Thymus (tissue), 14 donors: ENCODE results near the gene OR5K2. TPM values are rescaled to one million over a fixed set of nuclear protein-coding genes. Genes with fewer than 3 reads are reported as not detected.

ENCODE experiments used
- DNase-seq, 9 donors: peaks; one replicate each; pipeline ENCODE4 v3.0.0-alpha.2; 2013; ENCODE audit warnings: low spot score in 9 of 9, low read depth in 6 of 9, missing footprints in 1 of 9
- H3K27ac ChIP-seq, 2 donors: one replicate each; pipeline ENCODE4 v1.5.1; 2013; ENCODE audit warnings: control low read depth in 1 of 2, low read depth in 1 of 2, low read length in 1 of 2, mild to moderate bottlenecking in 1 of 2, moderate library complexity in 1 of 2
- H3K27me3 ChIP-seq, 2 donors: one replicate each; pipeline ENCODE4 v1.5.1; 2013; ENCODE audit warnings: low read length in 1 of 2; ENCODE audit not compliant: control insufficient read depth in 2 of 2, insufficient read depth in 1 of 2
- H3K36me3 ChIP-seq, 2 donors: one replicate each; pipeline ENCODE4 v1.5.1; 2013; ENCODE audit warnings: low read length in 1 of 2, mild to moderate bottlenecking in 1 of 2, moderate library complexity in 1 of 2; ENCODE audit not compliant: control insufficient read depth in 2 of 2, insufficient read depth in 2 of 2
- H3K4me1 ChIP-seq, 2 donors: one replicate each; pipeline ENCODE4 v1.5.1; 2013; ENCODE audit warnings: low read length in 2 of 2; ENCODE audit not compliant: control insufficient read depth in 2 of 2, insufficient read depth in 2 of 2
- H3K4me3 ChIP-seq, 2 donors: one replicate each; pipeline ENCODE4 v1.5.1; 2013; ENCODE audit warnings: low read length in 2 of 2, control low read depth in 1 of 2, mild to moderate bottlenecking in 1 of 2
- H3K9me3 ChIP-seq, 2 donors: one replicate each; pipeline ENCODE4 v1.5.1; 2013; ENCODE audit warnings: low read length in 1 of 2, mild to moderate bottlenecking in 1 of 2; ENCODE audit not compliant: control insufficient read depth in 2 of 2, insufficient read depth in 1 of 2
- WGBS: extraction: QIAGEN DNeasy Blood & Tissue Kit; methylation state at CpG from one replicate; pipeline ENCODE4 v1.1.7; 2013; 5-methylcytosine and 5-hydroxymethylcytosine counted together
- long read RNA-seq, 10 donors: transcript quantifications; one replicate each; lab custom pipeline, GENCODE V29; 2026
- polyA plus RNA-seq: library from polyadenylated mRNA; stranded (reverse); fragments of 200-250 nt; gene quantifications from one replicate; pipeline ENCODE4 v1.2.3, GENCODE V29; 2013
- total RNA-seq: library from RNA; stranded (reverse); fragments of 120-200 nt; gene quantifications from one replicate; pipeline ENCODE4 v1.2.4, GENCODE V29; 2013
- donor health status: healthy.

Gene OR5K2
- total RNA-seq, result not detected
- polyA plus RNA-seq, result not detected
- long read RNA-seq, donor 1, result 0 reads
- long read RNA-seq, donor 2, result 0 reads
- long read RNA-seq, donor 3, result 0 reads
- long read RNA-seq, donor 4, result 0 reads
- long read RNA-seq, donor 5, result 0 reads
- long read RNA-seq, donor 6, result 0 reads
- long read RNA-seq, donor 7, result 0 reads
- long read RNA-seq, donor 8, result 0 reads
- long read RNA-seq, donor 9, result 0 reads
- long read RNA-seq, donor 10, result 0 reads

GRCh38 chr3:98497381-98497780 is at the start of gene OR5K2:
Gene OR5K2, plus strand, starts transcription at chr3:98497681. Its CDS starts 0 bp downstream, at chr3:98497681.
- 96% methylated on average over 2 of the region's 2 CpGs for WGBS
- no peaks in the 10 kb centered on the region for H3K27me3 ChIP-seq
- H3K9me3 ChIP-seq, result no peaks in the 10 kb centered on the region
- no peaks in the 10 kb centered on the region for H3K4me1 ChIP-seq
- no peak for DNase-seq
- no peak within 1 kb of the TSS for H3K27ac ChIP-seq
- H3K4me3 ChIP-seq, result no peak within 1 kb of the TSS
- H3K36me3 ChIP-seq, result no peaks in the 10 kb centered on the region

DNA sequence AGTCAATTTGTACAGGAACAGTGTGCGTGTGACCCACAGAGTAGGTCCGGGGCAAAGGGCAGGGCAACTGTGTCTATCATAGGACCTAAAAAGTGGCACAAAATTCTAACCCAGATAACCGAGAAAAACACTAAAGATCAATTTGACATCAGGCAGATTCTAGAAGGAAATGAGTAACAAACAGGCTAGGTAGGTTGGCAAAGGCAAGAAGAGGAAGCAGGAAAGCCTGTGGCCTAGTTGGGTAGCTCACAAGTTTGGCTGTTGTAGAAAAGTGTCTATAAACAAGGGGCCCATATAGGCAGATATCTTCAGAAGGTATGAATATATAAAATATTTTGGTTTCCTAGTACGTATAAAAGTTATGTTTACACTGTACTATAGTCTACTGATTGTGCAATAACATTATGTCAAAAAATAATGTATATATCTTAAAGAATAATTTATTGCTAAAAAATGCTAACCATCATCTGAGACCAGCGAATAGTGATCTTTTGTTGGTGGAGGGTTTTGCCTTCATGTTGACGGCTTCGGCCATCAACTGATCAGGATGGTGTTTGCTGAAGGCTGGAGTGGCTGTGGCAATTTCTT is 47.8 kb upstream of the OR5K2 start:
- H3K27me3 ChIP-seq, result no peaks in the 10 kb centered on the region
- no peaks in the 10 kb centered on the region for H3K9me3 ChIP-seq
- H3K27ac ChIP-seq, result no peak overlapping the region
- WGBS, result 98% methylated on average over 7 of the region's 7 CpGs
- H3K4me1 ChIP-seq, result no peaks in the 10 kb centered on the region
- no peaks in the 10 kb centered on the region for H3K36me3 ChIP-seq
- H3K4me3 ChIP-seq, result no peak overlapping the region
- no peak for DNase-seq

- no peak overlapping the region for H3K27ac ChIP-seq
- H3K36me3 ChIP-seq, result no peaks in the 10 kb centered on the region
- no peak overlapping the region for H3K4me3 ChIP-seq
- no peaks in the 10 kb centered on the region for H3K9me3 ChIP-seq
- no peaks in the 10 kb centered on the region for H3K4me1 ChIP-seq
- no peaks in the 10 kb centered on the region for H3K27me3 ChIP-seq
- 97% methylated on average over 4 of the region's 4 CpGs for whole genome bisulfite sequencing
- no peak for DNase-seq
These were observed 47.1 kb upstream of the OR5K2 start for GRCh38 chr3:98450372-98450771.

GRCh38 chr3:98453827-98454226 is 43.7 kb upstream of the OR5K2 start:
- Histone ChIP-seq H3K4me3 (no peak overlapping the region), H3K27me3 (no peaks in the 10 kb centered on the region), H3K9me3 (no peaks in the 10 kb centered on the region), H3K27ac (no peak overlapping the region), H3K36me3 (no peaks in the 10 kb centered on the region), H3K4me1 (no peaks in the 10 kb centered on the region)
- DNase-seq, result no peak

DNA sequence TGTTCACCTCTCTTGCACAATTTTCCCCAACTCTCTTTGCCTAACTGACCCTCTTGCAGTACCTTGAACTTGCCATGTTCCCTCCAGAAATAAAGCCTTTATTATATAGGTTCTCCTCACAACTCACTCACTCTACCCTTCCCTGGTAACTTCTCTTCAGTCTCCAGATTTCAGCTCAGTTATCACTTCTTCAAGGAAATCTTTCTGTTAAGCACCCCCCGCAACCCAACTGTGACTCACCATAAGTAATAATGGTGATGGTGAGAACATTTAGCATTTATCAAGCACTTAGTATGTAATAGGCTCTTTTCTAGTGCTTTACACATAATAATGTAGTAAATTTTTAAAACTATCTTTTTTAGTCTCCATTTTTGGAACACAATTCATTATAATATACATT is 42.6 kb upstream of the OR5K2 start:
- Histone ChIP-seq H3K27me3 (no peaks in the 10 kb centered on the region), H3K27ac (no peak overlapping the region), H3K9me3 (no peaks in the 10 kb centered on the region), H3K4me1 (no peaks in the 10 kb centered on the region), H3K36me3 (no peaks in the 10 kb centered on the region), H3K4me3 (no peak overlapping the region)
- WGBS, result 99% methylated on average over 1 of the region's 1 CpG
- DNase-seq, result no peak

DNA sequence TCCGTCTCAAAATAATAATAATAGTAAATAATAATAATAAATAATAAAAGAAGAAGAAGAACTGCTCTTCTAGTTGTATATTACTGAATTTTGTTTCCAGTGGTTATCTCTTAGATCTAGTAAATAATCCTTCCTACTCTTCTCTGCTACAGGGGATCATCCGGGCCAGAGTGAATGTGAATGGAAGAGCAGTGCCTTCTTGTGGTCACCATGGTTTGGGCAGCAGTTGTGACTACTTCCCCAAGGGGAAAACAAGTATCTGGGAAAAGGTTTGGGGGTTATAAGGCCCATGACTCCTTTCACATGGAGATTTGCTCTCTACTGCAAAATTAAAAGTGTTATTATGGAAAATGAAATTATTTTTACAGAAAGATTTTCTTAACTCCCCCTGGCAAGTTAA is 39.9 kb upstream of the OR5K2 start:
- WGBS, result 94% methylated on average over 2 of the region's 2 CpGs
- no peak for DNase-seq

DNA sequence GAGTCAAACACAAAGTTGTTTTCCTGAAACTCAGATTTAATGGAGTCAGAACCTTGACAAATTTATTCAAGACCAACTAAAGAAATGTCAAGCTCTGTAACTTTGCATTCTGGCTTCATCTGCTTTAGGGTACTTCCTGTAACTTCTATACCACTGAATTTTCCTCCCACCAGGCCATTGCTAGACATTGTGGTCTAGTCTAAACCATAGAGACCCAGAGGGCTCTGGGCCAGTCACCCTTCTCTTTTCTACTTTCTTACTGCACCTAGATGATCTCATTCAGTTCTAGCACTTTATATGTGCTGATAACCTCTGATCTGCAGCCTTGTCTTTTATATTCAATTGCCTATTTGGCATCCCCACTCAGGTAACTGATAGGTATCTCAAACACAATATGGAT is 37.3 kb upstream of the OR5K2 start:
- DNase-seq, result no peak
- Histone ChIP-seq H3K9me3 (no peaks in the 10 kb centered on the region), H3K4me1 (no peaks in the 10 kb centered on the region), H3K4me3 (no peak overlapping the region), H3K36me3 (no peaks in the 10 kb centered on the region), H3K27me3 (no peaks in the 10 kb centered on the region), H3K27ac (no peak overlapping the region)

More for the DNA sequence above, 39.9 kb upstream of the OR5K2 start:
- Histone ChIP-seq H3K27ac (no peak overlapping the region), H3K27me3 (no peaks in the 10 kb centered on the region), H3K4me3 (no peak overlapping the region), H3K4me1 (no peaks in the 10 kb centered on the region), H3K36me3 (no peaks in the 10 kb centered on the region), H3K9me3 (no peaks in the 10 kb centered on the region)

DNA sequence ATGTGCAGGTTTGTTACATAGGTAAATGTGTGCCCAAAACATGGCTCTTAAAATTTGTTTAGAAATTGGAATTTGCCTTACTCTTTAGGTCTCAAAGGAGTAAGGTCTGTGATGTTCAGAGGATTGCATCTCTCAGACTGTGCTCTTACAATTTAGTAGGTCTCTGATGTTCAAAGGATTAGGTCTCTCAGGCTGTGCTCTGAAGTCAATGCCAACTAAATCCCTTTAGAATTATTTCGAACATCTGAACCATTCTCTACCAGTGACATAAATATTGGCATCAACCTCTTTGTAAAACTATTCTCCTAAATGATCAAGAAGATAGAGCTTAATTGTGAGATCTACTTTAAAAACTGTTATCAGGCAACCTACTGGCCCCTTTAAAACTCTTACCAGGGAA is 34.6 kb upstream of the OR5K2 start, which contains the start of gene OR5K1:
Gene OR5K1 (plus strand): TSS at position 301 of the 400 bp plus-strand sequence. CDS start 6,376 bp downstream, outside the sequence.
- Histone ChIP-seq H3K4me3 (no peak within 1 kb of the TSS), H3K27ac (no peak within 1 kb of the TSS), H3K4me1 (no peaks in the 10 kb centered on the region), H3K36me3 (no peaks in the 10 kb centered on the region), H3K9me3 (no peaks in the 10 kb centered on the region), H3K27me3 (no peaks in the 10 kb centered on the region)
- no peak for DNase-seq
- WGBS, result 100% methylated on average over 1 of the region's 1 CpG

DNA sequence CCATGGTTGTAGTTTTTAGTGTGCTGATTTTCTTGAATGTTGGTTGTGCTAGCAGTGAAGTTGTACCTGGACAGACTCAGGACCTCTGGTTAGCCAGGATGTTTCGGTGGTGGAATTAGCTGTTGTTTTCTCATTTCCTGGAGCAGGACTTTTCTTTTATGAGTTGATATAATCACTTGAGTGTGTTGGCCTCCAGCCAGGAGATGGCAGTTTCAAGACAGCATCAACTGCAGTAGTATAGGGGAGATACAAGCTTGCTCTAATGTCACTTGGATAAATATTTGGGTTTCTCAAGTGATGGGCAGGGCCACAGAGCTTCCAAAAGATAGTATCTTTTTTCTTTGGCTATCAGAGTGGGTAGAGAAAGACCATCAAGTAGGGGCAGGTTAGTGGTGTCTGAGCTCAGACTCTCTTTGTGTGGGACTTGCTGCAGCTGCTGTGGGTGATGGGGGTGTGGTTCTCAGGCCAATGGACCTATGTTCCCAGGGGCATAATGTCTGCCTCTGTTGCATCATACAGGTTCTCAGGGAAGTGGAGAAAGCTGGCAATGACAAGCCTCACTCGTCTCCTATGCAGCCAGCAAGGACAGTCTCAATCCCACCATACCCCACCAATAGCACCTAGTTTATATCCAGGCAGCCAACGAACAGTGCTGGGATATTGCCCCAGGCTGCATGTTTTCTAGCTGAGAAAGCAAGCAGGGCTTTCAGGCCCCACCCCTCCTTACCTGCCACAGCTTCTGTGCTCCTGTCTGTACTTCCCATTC is 14.6 kb upstream of the OR5K2 start:
- Histone ChIP-seq H3K27ac (no peak overlapping the region), H3K9me3 (no peaks in the 10 kb centered on the region), H3K36me3 (no peaks in the 10 kb centered on the region), H3K27me3 (no peaks in the 10 kb centered on the region), H3K4me3 (no peak overlapping the region), H3K4me1 (no peaks in the 10 kb centered on the region)
- 85% methylated on average over 3 of the region's 3 CpGs for WGBS
- no peak for DNase-seq
